K562 (cell line): ENCODE data around the gene SKIC2. TPM values are rescaled to one million over a fixed set of nuclear protein-coding genes. Genes with fewer than 3 reads are reported as not detected.

Experiments
- ARHGAP35 ChIP-seq: fragments of 450-650 bp; IDR thresholded peaks from 2 replicates; pipeline ENCODE4 v1.6.1; 2018; ENCODE audit not compliant: partially characterized antibody
- CBX8 ChIP-seq: fragments of 200-600 bp; sonication (generic); IDR thresholded peaks from 2 replicates; pipeline ENCODE4 v1.6.1; 2012; ENCODE audit warnings: borderline replicate concordance, mixed run types, low read depth, mild to moderate bottlenecking, moderate library complexity, mixed read lengths, low read length, control low read depth, inconsistent platforms; ENCODE audit not compliant: poor library complexity, severe bottlenecking; ENCODE audit errors: extremely low read depth
- CHD1 ChIP-seq: fragments of 200-600 bp; sonication (generic); IDR thresholded peaks from one replicate; pipeline ENCODE4 v1.6.1; 2012; ENCODE audit warnings: mild to moderate bottlenecking, moderate library complexity, low read length, inconsistent platforms
- ESRRA ChIP-seq: fragments of 450-650 bp; IDR thresholded peaks from 2 replicates; pipeline ENCODE4 v1.6.1; 2014; ENCODE audit warnings: low read depth, mild to moderate bottlenecking, moderate library complexity, borderline replicate concordance
- ETV5 ChIP-seq: sonication (generic); formaldehyde crosslinking; IDR thresholded peaks from 2 replicates; pipeline ENCODE4 v1.4.0; 2020; ENCODE audit warnings: low read depth, mild to moderate bottlenecking, missing genetic modification reagents
- ETV6 ChIP-seq, 3 experiments: fragments of 150-350 bp in 1 of 3; sonication (generic) in 1 of 3; formaldehyde crosslinking in 1 of 3; IDR thresholded peaks; 2 replicates each; pipeline versions ENCODE4 v1.6.1 to v1.8.0; 2014 to 2022; ENCODE audit warnings: borderline replicate concordance in 2 of 3, low read depth in 2 of 3, antibody characterized with exemption in 1 of 3, low read length in 1 of 3, mild to moderate bottlenecking in 1 of 3, missing genetic modification reagents in 1 of 3
- HNRNPH1 ChIP-seq: fragments of 200-400 bp; formaldehyde crosslinking; optimal IDR thresholded peaks from 2 replicates; pipeline ENCODE3; 2017; ENCODE audit warnings: low read depth, mild to moderate bottlenecking, low read length, moderate library complexity
- KDM4B ChIP-seq, 2 experiments: fragments of 450-650 bp in 1 of 2; sonication (generic) in 1 of 2; IDR thresholded peaks; 2 replicates each; pipeline ENCODE4 v1.6.1; 2016 to 2017; ENCODE audit warnings: borderline replicate concordance in 2 of 2, antibody characterized with exemption in 1 of 2, low read depth in 1 of 2, mild to moderate bottlenecking in 1 of 2
- MTA3 ChIP-seq: fragments of 450-650 bp; formaldehyde crosslinking; IDR thresholded peaks from 2 replicates; pipeline ENCODE4 v1.6.1; 2017; ENCODE audit warnings: mild to moderate bottlenecking, borderline replicate concordance
- NCOR1 ChIP-seq: fragments of 450-650 bp; IDR thresholded peaks from 2 replicates; pipeline ENCODE4 v1.6.1; 2016; ENCODE audit warnings: mild to moderate bottlenecking, moderate library complexity
- PCBP2 ChIP-seq: fragments of 200-400 bp; formaldehyde crosslinking; IDR thresholded peaks from 2 replicates; pipeline ENCODE4 v1.6.1; 2018; ENCODE audit warnings: low read length, low read depth, mild to moderate bottlenecking, moderate library complexity; ENCODE audit not compliant: poor library complexity, severe bottlenecking
- SMARCB1 ChIP-seq: IDR thresholded peaks from 2 replicates; pipeline ENCODE4 v1.6.1; 2011; ENCODE audit warnings: improper control_type of control experiment, low read depth; ENCODE audit not compliant: insufficient read length
- ZNF354B ChIP-seq: fragments of 250-450 bp; sonication (Bioruptor Pico); IDR thresholded peaks from 2 replicates; pipeline ENCODE4 v1.4.0; 2020
- ZNF79 ChIP-seq: fragments of 250-450 bp; sonication (Bioruptor Pico); IDR thresholded peaks from 2 replicates; pipeline ENCODE4 v1.4.0; 2020; ENCODE audit warnings: low read depth, mild to moderate bottlenecking, moderate library complexity
- polyA plus RNA-seq, 8 experiments: library from polyadenylated mRNA; depleted of rRNA in 4 of 8; stranded (reverse) in 5 of 8; unstranded in 3 of 8; fragments of >200 nt; fragmentation: Nextera tagmentation in 2 of 8; fragmentation: Illumina TruSeq in 1 of 8; extraction: Ambion mirVana in 2 of 8; extraction: Trizol in 1 of 8; gene quantifications; 2 replicates each; pipeline versions ENCODE4 v1.2.1 to v1.2.3, GENCODE V29; 2011 to 2014; ENCODE audit warnings: inconsistent platforms in 1 of 8, missing spikeins in 1 of 8
- total RNA-seq, 7 experiments: library from RNA; depleted of rRNA in 6 of 7; stranded (reverse); fragments of >200 nt in 6 of 7; fragmentation: Illumina TruSeq in 2 of 7; extraction: Trizol in 2 of 7; gene quantifications; 2 replicates each; pipeline versions ENCODE4 v1.2.1 to v1.2.3, GENCODE V29; 2011 to 2021; ENCODE audit warnings: low replicate concordance in 1 of 7
- TF ChIP-seq, protein P1 (sequence below): fragments of 450-650 bp; formaldehyde crosslinking; IDR thresholded peaks from 2 replicates; pipeline ENCODE4 v1.4.0; 2022; ENCODE audit warnings: missing genetic modification characterization
- TF ChIP-seq, protein P2 (sequence below): sonication (generic); formaldehyde crosslinking; IDR thresholded peaks from 2 replicates; pipeline ENCODE4 v1.8.0; 2022; ENCODE audit warnings: missing genetic modification reagents, mild to moderate bottlenecking, borderline replicate concordance
- TF ChIP-seq, protein P3 (sequence below): fragments of 450-650 bp; IDR thresholded peaks from 2 replicates; pipeline ENCODE4 v1.6.1; 2017; ENCODE audit warnings: antibody characterized with exemption, mild to moderate bottlenecking

Gene SKIC2
- total and polyA plus RNA-seq, 9 of the 15 experiments (the other 6 are each of a cell fraction or from before 2014, with no cell fraction given): 3.3 to 94.6 (median 38.8) TPM

DNA sequence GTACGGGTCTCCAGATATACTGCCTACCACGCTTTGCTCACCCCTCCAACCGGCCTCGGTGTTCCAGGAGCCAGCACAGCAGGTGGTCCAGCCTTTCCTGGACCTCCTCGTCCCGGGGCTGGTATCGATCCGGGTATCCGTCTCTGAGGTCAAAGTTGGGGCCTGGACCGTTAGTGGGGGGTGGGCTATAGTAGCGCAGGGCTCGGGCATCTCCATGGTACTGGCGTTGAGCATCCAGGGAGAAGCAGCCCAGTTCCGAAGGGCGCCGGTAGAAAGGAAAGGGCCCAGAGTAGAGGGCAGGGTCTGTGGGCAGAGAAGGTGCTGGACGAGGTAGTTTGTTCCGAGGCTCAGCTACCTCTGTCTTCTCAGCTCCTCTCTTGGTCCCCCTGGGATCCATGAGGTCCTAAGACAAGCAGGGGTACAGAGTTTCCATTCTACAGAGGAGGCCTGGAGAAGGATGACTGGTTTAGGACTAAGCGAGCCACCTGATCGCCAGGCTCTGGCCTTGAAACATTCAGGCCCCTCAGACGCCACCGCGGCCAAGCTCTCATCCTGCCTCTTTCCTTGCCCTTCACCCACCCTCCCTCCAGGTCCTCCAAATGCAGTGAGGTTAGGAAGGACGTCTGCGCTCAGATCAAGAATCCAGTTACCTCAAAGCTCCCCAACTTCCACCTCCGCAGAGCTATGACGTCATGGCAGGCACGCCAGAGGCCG is 12.5 kb downstream of the SKIC2 start (continued):
- TF ChIP-seq, protein P1, sequence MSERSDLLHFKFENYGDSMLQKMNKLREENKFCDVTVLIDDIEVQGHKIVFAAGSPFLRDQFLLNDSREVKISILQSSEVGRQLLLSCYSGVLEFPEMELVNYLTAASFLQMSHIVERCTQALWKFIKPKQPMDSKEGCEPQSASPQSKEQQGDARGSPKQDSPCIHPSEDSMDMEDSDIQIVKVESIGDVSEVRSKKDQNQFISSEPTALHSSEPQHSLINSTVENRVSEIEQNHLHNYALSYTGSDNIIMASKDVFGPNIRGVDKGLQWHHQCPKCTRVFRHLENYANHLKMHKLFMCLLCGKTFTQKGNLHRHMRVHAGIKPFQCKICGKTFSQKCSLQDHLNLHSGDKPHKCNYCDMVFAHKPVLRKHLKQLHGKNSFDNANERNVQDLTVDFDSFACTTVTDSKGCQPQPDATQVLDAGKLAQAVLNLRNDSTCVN: peak; percentile 73; the same call in 1 of the 2 replicates
- TF ChIP-seq MTA3 (no peak), PCBP2 (no peak), ETV6 (IDR thresholded peaks at IDR 0.05; ENCODE audit: borderline replicate concordance in 1 of 2, low read depth in 2 of 2, low read length in 1 of 2) (no peak), ETV6 (CRISPR knock-in tag; IDR thresholded peaks at IDR 0.05; ENCODE audit: borderline replicate concordance) (no peak), CBX8 (no peak), CHD1 (peak; percentile 31), NCOR1 (0 out of 2 replicates have a peak, but pooled peaks have one; percentile 14), ETV5 (CRISPR knock-in tag) (no peak), KDM4B (IDR thresholded peaks at IDR 0.05; ENCODE audit: borderline replicate concordance in 2 of 2, low read depth in 1 of 2) (no peak), ZNF79 (no peak), ARHGAP35 (no peak), SMARCB1 (no peak), ZNF354B (no peak), HNRNPH1 (no peak), ESRRA (no peak)
- TF ChIP-seq, protein P2, sequence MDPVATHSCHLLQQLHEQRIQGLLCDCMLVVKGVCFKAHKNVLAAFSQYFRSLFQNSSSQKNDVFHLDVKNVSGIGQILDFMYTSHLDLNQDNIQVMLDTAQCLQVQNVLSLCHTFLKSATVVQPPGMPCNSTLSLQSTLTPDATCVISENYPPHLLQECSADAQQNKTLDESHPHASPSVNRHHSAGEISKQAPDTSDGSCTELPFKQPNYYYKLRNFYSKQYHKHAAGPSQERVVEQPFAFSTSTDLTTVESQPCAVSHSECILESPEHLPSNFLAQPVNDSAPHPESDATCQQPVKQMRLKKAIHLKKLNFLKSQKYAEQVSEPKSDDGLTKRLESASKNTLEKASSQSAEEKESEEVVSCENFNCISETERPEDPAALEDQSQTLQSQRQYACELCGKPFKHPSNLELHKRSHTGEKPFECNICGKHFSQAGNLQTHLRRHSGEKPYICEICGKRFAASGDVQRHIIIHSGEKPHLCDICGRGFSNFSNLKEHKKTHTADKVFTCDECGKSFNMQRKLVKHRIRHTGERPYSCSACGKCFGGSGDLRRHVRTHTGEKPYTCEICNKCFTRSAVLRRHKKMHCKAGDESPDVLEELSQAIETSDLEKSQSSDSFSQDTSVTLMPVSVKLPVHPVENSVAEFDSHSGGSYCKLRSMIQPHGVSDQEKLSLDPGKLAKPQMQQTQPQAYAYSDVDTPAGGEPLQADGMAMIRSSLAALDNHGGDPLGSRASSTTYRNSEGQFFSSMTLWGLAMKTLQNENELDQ: no peak
- TF ChIP-seq, protein P3, sequence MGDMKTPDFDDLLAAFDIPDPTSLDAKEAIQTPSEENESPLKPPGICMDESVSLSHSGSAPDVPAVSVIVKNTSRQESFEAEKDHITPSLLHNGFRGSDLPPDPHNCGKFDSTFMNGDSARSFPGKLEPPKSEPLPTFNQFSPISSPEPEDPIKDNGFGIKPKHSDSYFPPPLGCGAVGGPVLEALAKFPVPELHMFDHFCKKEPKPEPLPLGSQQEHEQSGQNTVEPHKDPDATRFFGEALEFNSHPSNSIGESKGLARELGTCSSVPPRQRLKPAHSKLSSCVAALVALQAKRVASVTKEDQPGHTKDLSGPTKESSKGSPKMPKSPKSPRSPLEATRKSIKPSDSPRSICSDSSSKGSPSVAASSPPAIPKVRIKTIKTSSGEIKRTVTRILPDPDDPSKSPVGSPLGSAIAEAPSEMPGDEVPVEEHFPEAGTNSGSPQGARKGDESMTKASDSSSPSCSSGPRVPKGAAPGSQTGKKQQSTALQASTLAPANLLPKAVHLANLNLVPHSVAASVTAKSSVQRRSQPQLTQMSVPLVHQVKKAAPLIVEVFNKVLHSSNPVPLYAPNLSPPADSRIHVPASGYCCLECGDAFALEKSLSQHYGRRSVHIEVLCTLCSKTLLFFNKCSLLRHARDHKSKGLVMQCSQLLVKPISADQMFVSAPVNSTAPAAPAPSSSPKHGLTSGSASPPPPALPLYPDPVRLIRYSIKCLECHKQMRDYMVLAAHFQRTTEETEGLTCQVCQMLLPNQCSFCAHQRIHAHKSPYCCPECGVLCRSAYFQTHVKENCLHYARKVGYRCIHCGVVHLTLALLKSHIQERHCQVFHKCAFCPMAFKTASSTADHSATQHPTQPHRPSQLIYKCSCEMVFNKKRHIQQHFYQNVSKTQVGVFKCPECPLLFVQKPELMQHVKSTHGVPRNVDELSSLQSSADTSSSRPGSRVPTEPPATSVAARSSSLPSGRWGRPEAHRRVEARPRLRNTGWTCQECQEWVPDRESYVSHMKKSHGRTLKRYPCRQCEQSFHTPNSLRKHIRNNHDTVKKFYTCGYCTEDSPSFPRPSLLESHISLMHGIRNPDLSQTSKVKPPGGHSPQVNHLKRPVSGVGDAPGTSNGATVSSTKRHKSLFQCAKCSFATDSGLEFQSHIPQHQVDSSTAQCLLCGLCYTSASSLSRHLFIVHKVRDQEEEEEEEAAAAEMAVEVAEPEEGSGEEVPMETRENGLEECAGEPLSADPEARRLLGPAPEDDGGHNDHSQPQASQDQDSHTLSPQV: 0 out of 2 replicates have a peak, but pooled peaks have one; percentile 60
